ENCODE results near the gene SAMMSON.

- TF ChIP-seq CTCF (IDR thresholded peaks at IDR 0.05 in 2 of 3, conservative IDR thresholded peaks at IDR 0.05 in 1 of 3; ENCODE audit: insufficient read depth in 2 of 3, low read depth in 1 of 3, low read length in 3 of 3) (no peak), RFX5 (IDR thresholded peaks at IDR 0.05; ENCODE audit: low read depth, low read length) (no peak), ZNF384 (IDR thresholded peaks at IDR 0.05; ENCODE audit: low read depth, low read length) (no peak), SMAD3 (CRISPR knock-in tag; conservative IDR thresholded peaks at IDR 0.05) (no peak), USF2 (CRISPR knock-in tag; IDR thresholded peaks at IDR 0.05) (no peak), SP1 (CRISPR knock-in tag; IDR thresholded peaks at IDR 0.05) (no peak), THRA (IDR thresholded peaks at IDR 0.05) (no peak), TAF1 (IDR thresholded peaks at IDR 0.05; ENCODE audit: control insufficient read depth, extremely low read depth, insufficient read depth, low read length, severe bottlenecking) (no peak), EHMT2 (IDR thresholded peaks at IDR 0.05) (no peak), ZBTB1 (CRISPR knock-in tag; IDR thresholded peaks at IDR 0.05; ENCODE audit: borderline replicate concordance, low read depth) (no peak), HNRNPUL1 (IDR thresholded peaks at IDR 0.05; ENCODE audit: low read length) (no peak), JUN (IDR thresholded peaks at IDR 0.05; ENCODE audit: borderline replicate concordance, low read depth, low read length) (no peak), JUN (CRISPR knock-in tag; IDR thresholded peaks at IDR 0.05; ENCODE audit: borderline replicate concordance) (no peak), CHD1 (IDR thresholded peaks at IDR 0.05; ENCODE audit: low read length) (no peak)
Observed at GRCh38 chr3:70011582-70011981, 12.0 kb downstream of the SAMMSON start.

Data from K562 (cell line).